Hematopoietic multipotent progenitor cell treated with erythropoietin and hydrocortisone succinate and interleukin-3 and kit ligand, for 4 days (in vitro differentiated cells): ENCODE results near the gene ARL10.

ENCODE experiments used
- DNase-seq: peaks from one replicate; pipeline ENCODE4 v3.0.0-alpha.2; 2015

ARL10 gene, protein sequence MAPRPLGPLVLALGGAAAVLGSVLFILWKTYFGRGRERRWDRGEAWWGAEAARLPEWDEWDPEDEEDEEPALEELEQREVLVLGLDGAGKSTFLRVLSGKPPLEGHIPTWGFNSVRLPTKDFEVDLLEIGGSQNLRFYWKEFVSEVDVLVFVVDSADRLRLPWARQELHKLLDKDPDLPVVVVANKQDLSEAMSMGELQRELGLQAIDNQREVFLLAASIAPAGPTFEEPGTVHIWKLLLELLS

DNA sequence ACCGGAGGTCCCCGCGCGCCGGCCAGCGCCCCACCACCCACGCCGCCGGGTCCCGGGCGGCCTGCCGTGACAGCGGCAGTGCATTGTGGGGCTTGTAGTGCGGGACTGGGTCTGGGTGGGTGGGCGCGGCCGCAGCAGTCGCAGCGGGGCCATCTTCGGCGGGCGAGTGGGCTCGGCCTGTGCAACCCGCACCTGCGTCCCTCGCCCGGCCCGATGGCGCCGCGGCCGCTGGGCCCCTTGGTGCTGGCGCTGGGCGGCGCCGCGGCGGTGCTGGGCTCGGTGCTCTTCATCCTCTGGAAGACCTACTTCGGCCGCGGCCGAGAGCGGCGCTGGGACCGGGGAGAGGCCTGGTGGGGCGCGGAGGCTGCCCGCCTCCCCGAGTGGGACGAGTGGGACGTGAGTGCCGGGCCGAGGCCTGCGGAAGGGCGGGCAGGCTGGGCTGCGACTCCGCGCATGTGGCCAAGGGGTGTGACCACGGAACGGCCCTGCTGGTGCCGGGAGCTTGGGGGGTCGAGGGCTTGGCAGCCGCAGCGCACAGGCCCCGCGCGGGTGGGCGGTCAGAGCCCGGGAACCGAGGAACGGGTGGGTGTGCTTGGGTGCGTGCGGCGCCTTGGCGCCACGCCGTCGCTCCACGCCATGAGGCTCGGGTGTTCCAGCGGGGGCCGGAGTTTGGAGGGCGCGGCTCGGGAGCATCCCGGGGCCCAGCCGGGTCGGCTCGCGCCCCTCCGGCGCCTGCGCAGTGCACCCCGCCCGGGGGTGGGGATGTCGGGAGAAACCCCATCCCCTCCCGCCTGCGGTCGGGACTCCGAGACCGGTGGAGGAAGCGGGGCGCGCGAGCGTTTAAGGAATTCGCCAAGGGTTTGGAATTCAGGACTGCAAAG, at the start of gene ARL10:
Gene ARL10 (plus strand): TSS at position 137 of the 881 bp plus-strand sequence. CDS start 77 bp downstream, at position 214.
- DNase-seq, result peak; percentile 49

DNA sequence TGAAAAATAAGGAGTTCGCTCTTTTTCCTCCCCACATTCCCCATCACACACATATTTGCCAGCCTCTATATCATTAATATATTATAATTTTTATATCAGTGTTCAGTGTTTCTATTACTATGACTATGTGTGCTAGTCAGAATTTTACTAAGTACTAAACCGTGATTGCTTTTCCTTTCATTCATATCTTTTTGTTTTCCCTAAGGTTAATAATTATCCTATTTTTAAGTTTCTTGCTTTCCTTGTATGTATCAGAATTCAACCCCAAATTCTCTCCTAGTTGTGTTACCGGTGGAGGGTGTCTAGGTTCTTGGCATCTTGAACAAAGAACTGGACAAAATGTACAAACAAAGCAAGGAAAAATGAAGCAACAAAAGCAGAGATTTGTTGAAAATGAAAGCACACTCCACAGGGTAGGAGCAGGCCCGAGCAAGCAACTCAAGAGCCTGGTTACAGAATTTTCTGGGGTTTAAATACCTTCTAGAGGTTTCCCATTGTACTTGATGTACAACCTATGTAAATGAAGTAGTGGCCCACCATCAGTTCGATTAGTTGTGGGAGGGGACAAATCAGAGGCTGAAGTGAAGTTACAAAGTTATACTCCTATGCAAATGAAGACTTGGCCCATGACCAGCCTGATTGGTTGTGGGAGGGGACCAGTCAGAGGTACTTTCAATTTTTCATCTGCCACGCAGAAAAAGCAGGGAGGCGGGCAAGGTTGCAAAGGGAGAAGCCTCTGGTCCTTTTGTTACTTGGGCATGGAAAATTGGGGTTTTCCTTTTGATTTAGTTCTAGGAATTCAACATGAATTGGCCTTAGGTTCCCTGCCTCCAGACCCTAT, 47.5 kb upstream of the ARL10 start:
- DNase-seq, result no peak

DNA sequence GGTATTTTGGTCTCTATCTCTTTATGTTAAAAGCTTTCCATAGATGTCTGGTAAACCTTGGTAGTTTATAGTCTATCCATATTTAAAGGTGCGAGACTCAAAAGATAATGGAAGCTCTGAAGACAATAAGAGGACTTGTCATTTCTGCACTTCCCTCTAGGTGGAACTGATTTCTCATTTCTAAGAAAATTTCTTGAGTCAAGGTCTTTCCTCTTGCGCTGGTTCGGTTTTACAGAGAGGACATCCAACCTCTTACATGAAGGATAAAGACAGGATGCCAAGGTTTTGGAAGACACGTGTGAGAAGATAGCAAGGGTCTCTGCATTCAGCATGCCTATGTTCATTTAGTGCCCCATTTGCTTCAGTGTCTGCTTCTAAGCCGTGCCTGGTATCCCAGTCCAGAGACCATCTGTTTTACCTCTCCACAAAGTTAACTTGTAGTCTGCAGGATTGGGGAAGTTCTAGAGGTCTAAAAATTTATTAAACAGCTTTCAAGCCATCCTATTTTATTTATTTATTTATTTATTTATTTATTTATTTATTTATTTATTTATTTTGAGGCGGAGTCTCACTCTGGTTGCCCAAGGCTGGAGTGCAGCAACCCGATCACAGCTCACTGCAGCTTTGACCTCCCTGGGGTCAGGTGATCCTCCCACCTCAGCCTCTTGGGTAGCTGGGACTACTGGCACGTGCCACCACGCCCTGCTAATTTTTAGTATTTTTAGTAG, 45.3 kb upstream of the ARL10 start:
- DNase-seq, result peak; percentile 38

DNA sequence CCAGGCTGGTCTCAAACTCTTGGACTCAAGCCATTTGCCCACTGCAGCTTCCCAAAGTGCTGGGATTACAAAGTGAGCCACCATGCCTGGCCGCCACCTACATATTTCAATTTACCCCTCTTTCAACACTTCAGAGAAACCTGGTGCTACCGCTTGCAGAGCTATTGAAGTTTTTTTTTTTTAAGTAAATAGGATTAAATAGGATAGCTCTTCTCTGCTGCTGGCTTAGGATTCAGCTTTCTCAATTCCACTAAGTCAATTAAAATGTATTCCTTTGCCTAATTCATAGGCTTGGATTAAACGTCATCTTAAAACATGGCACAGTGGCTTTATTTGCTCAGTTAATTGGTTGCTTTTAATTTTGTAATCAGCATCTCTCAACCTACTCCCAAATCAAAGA, 44.7 kb upstream of the ARL10 start:
- no peak for DNase-seq

DNA sequence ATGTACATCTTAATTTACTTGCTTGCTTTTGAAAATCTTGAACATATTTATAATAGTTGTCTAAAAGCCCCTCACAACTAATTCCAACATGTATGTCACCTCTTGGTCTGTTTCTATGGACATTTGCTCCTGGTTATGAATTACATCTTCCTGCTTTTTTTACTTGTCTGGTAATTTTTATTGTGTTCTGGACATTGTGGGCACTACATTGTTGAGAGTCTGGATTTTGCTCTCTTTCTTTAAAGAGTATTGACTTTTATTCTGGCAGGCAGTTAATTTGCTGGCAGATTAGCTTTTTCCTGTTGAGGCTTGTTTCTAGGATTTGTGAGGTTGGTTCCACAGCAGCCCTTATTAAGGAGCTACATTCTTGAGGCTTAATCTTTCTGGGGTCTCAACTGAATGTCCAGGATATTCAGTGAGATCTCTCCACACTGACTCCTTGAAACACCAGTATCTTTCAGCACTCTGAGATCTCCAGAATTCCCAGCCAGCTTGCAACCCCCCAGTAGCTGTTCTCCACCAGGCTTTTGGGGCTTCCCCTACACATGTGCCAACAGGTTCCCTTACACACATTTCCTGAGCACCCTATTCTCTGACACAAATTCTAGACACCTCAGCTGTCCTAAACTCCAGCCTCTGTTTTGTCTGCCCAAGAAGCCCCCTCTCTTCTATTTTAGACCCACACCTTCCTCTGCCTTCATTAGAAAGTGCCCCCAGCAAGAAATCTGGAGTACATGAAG, 31.1 kb upstream of the ARL10 start:
- no peak for DNase-seq

DNA sequence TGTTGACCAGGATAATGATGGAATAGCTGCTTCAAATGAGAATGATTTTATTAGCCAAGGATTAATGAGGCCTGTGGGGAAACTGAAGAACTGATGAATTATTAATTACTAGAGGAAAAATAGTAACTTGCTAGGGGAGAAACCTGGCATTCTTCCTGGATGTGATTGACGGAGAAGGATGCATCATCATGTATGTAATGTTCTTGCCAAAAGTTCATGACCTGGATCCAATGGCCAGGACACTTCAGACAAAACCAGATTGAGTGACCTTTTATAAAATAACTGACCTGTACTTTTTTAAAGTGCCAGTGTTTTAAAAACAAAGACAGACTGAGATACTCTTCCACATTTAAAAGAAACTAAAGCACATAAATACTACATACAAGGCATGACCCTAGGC, 27.4 kb upstream of the ARL10 start:
- DNase-seq, result no peak

DNA sequence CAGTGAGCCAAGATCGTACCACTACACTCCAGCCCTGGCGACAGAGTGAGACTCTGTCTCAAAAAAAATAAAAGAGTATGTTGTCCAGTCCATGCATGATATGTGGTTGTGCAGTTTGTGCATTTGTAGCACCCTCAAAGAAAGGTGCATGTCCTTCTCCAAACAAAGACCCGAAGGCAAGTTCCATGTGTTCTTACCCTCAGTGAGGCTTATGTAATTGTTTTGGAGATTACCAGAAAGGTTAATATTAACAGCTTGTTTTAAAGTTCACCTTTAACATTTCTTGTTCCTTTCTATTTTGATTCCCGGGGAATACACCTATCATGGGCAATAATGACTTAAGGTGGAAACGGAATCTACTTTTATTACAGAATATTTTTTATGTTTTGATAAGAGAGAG, 26.0 kb upstream of the ARL10 start:
- DNase-seq, result no peak

DNA sequence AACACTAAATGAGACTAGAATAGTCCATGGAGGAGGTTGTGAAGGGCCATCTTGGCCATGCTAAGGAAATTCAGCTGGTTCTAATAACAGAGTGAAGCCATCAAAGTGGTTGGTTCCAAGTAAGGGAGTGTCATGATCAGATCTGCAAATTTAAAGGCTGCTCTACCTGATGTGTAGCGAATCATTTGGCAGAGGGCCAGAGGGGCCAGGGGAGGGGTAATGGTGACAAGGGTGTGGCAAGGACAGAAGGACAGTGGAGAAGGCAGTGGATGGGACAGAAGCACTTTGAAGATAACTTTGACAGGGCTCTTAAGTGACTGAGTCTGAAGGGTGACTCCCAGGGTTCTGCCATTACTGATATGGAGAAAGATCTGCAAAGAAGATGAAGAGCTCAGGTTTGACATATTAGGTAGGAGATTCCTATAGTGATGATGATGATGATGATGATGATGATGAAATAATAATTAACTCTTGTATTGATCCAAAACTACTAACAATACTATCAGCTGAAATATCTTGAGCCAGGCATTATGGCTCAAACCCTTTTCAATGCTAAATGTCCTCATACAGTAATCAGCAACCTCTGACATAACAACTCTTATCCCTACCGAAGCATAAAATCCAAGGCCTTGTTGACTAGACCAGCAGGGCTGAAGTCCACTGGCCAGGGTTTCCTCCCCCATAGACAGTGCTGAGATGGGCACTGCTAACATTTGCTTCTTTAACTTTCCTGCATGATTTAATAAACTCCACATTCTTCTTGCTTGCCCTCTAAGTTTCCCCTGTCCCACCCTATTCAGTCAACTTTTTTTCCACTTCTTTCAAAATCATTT, 23.7 kb upstream of the ARL10 start:
- DNase-seq, result peak; percentile 29

DNA sequence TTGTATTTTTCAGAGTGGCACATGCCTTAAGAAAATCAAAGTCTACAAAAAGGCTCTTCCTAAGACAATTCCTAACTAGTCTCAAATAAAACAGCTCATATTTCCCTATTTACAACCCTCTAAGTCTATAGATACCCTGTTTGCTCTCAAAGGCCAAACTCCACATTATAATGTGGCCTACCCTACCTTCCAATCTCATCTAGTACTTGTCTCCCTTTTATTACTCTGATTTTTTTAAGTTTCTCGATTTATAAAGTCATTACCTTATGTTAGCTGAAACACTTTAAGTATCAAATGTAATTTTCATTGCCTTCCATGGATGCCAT, 23.2 kb upstream of the ARL10 start:
- no peak for DNase-seq

DNA sequence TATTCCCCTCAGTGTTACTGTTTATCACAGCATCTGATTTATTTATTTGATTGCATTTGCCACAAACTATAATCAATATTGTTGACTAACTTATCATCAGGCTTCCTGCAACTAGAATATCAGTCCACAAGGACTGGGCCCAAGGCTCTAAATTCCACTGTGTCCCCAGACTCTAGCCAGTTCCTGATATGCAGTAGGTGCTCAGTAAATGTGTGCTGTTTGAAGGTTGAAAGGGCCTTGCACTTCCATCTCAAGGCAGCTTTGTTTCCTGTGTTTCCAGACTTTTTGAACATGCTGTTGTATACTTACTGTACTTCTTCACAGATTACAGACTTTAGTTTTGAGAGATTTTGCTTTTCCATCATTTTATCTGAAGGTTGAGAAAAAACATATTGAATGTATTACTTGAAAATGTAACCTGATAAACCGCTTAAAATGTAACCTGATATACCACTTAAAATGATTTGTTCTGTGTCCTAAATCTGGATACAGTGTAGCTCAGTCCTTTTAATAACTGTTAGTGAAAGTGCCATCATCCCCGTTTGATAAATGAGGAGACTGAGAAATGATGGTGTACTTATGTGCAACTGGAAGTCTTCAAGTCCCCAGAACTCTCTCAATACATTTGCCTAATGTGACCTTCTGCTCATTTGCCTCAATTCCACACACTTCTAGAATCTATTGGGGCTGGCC, 22.4 kb upstream of the ARL10 start:
- DNase-seq, result no peak

DNA sequence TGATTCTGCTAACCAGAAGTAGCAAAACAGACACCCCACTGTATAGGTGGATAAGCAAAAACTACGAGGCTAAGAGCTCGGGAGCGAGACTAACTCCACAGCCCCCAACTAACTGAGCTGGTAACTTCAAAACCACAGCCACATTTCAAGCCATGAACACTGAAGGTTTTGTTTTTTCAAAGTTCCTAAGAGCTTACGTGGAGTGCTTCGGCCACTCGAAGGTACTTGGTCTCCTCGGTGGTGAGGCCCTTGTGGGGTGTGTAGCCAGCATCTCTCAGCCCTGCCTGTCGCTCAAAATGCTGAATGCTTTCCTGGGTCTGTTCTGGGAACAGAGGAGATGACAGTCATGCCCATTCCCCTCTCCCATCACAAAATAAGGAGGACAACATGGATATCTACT, 14.9 kb upstream of the ARL10 start:
- DNase-seq, result no peak

DNA sequence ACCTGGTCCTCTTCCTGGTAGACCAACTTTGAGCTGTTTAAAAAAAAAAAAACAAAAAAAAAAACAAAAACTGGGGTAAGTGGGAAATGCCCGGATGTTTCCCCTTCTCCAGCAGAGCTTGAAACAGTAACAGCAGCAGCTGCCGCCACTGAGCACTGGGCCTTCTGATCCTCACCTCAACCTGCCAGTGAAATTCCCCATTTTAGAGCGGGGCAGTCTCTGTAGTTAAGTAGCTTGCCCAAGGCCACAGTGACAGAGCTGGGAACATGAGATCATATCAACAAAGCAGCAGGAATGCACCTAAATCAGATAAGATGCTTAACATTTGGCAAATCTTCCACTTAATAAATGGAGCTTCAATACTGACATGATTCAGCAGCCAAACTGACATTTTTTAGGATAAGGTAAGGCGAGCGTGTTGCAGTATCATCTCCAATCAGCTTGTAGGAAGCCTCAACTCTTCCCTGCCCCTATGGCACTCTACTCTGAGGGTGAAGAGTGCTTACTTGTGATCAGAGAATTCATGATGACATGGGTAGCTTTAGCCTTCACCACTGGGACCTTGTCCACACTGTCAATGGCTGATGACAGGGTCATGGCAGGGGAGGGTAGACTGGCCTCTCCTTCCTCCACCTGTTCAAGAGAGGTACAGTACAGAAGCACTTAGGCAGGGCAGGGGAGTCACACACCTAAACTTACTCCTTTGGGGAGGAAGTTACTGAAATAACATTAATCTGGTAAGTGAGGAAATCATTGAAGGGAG, 13.0 kb upstream of the ARL10 start:
- DNase-seq, result no peak

DNA sequence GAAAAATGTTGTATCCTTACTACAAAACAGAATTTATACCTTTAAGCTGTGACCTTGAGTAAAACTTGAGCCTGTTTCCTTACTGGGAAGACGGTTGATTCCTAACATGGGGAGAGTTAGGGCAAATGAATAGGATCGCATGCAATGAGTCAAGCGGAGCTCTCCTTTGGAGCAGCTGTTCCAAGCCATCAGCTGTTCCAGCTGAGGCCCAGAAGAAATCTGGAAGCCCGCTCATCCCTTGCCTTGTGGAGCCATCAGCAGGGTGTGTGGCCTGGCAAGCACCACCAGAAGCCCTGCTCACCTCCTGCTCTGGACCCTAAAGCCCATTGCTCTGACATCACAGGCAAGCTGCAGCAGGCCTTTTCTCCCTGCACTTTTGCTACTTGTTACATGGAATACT, 11.8 kb upstream of the ARL10 start:
- DNase-seq, result no peak

DNA sequence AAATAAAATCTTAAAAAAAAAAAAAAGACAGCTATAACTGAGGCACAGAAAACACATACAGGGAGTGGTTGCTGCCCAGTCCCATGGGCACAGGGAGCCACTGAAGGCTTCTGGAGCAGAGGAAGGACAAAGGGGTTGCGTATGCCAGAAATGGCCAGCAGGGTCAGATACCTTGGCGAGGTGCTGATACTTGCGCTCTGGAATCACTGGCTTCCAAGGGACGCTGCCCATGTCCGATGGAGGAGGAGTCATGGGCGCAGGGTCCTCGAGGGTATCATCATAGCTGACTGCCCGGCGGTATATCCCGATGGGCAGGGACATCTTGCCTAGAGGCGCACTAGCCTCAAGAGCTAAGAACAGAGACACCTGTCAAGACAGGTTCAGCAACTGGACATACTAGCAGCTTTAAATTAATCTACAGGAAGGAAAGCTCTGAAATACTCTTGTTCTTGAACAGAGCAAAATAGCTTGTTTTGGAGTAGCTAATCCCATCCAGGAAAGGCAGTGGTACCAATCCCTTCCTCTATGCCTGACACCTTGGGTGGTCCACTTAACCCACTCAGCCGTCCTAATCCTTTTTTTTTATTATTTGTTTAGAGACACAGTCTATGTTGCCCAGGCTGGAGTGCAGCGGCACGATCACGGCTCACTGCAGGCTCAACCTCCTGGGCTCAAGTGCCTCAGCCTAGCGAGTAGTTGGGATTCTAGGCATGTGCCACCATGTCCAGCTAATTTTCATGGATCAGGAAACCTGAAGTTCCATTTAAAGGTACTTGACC, 9.7 kb upstream of the ARL10 start:
- no peak for DNase-seq

DNA sequence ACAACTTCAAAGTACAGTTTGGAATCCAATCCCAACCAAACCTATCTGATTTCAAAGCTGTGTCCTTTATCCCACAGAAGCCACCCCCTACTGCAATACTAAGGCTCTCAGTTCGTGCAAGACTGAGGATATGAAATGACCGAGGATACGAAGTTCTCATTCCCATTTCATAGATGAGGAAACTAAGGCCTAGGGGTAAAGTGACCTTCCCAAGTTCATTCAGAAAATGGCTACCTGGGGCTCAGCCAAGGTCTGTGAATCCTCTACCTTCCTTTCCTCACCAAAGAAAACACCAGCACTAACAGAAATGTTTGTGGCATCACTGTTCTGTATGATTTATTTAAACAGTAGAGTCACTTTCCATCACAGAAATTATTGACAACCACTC, 9.1 kb upstream of the ARL10 start:
- no peak for DNase-seq

DNA sequence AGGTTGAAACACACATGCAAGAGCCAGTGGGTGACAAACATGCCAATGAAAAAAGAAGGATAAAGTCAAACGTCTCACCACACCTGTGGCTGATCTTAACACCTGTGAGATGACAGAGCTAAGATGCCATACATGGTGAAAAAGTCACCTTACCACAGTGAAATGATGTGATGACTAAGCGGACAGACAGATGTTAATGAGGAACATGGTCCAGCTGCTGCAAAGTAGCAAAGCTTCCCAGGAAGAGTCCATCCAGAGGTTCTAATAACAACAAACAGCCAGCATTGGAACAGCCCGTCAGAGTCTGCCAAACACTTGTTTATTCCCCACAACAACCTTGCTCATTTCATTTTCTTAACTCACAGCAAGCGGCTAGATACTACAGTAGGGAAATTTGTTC, 5.6 kb upstream of the ARL10 start:
- no peak for DNase-seq

DNA sequence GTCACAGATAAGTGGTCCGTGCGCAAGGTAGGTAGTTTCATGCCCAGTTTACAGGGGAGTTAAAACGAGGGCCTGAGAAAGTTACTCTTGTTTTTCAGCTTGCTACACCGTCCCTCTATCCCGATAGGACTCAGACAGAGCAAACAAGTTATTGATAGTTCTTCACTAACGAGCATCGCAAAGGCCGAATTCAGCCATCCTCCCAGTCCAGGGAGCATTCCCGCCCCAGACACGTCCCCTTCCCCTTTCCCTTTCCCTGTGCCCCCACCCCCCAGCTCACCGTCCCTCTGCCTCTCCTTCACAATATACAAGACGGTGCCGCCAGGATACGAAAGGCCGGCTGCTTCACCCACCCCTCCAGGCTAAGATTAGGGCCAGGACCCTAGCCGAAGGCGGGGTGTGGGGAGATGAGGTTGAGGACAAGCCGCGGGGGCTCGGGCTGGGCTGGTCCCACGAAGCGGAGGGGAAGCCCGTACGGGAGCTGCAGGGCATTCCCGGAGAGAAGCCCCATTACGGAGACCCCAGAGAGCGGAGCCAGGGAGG, 4.3 kb upstream of the ARL10 start:
- no peak for DNase-seq

DNA sequence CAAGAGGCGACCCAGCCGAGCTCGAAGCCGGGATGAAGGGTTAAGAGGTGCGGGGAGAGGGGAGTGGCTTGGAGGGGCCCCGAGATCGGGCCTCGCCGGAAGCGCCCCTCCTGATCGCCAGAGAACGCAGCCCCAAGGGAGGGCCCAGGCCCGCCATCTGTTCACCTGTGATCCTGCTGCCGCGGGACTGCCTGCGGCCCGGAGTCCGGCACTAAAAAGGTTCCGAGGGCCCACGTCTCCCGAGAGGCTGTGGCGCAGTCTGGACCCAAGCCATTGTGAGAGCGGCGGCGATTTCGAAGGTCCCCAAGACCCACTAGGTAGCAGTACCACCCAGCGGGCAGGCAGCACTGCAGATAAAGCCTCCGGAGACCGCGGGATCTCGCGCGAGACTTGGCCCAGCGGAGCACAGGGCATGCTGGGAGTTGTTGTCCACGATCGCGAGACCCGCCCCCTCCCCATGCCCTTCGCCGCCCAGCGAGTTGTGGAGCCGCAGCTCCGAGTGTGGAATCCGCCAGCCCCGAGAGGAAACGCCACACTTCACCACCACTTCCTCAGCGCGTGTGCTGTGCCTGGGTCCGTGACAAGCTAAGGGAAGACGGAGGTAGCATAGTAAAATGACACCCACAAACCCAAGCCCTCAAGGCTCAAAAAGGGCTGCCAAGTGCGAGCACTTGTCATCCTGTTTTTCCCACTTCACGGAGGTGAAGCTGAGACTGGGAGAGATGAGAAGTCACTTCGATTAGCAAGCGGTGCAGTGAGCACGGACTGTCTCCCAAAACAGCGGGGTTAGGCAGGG, 3.7 kb upstream of the ARL10 start, which contains the start of gene KIAA1191:
Gene KIAA1191 (minus strand): TSS at position 328 of the 796 bp plus-strand sequence. CDS start 2,256 bp downstream, outside the sequence.
- peak; percentile 97 for DNase-seq
